Panc1 (cell line): ENCODE results near the gene FNDC8. TPM values are rescaled to one million over a fixed set of nuclear protein-coding genes. Genes with fewer than 3 reads are reported as not detected.

ENCODE experiments used
- ATAC-seq: fragments of 200-7000 bp; cut with Tn5 transposase; 2 replicates; pipeline ENCODE4 v1.9.1; 2020; ENCODE audit warnings: mild to moderate bottlenecking, moderate library complexity
- BruUV-seq: library from RNA; stranded (reverse); fragments of 400-500 nt; replicated peaks from 2 replicates; lab custom pipeline; 2021; lab: Mats Ljungman, UMichigan
- CTCF ChIA-PET: fragments of 300-600 bp; sonication (Branson Sonifier 250); formaldehyde crosslinking; loops from one replicate; lab custom pipeline; 2022; ENCODE audit warnings: antibody characterized with exemption; lab: Charles Lee
- POLR2A ChIA-PET: fragments of 300-600 bp; sonication (Branson Sonifier 250); formaldehyde crosslinking; loops from one replicate; lab custom pipeline; 2022; ENCODE audit warnings: antibody characterized with exemption; lab: Charles Lee
- DNase-seq: peaks from one replicate; pipeline ENCODE4 v3.0.0-alpha.2; 2010; ENCODE audit warnings: low read depth, low spot score
- H3K27ac ChIP-seq: 2 replicates; pipeline ENCODE4 v1.5.1; 2011; ENCODE audit warnings: mild to moderate bottlenecking, low read length, inconsistent platforms
- H3K27me3 ChIP-seq: fragments of 200-500 bp; sonication (Bioruptor generic); 2 replicates; pipeline ENCODE4 v1.6.0; 2014; ENCODE audit warnings: low read length, inconsistent platforms; ENCODE audit not compliant: control insufficient read depth, insufficient read depth
- H3K36me3 ChIP-seq: fragments of 200-500 bp; sonication (Bioruptor generic); 2 replicates; pipeline ENCODE4 v1.5.1; 2014; ENCODE audit warnings: inconsistent platforms, mild to moderate bottlenecking, low read length, moderate library complexity; ENCODE audit not compliant: control insufficient read depth, insufficient read depth
- H3K4me1 ChIP-seq: 2 replicates; pipeline ENCODE4 v1.5.1; 2011; ENCODE audit warnings: inconsistent platforms, mild to moderate bottlenecking, low read length, moderate library complexity; ENCODE audit not compliant: control insufficient read depth, insufficient read depth
- H3K4me3 ChIP-seq, 2 experiments: 2 replicates each; pipeline ENCODE4 v1.5.1; 2011 to 2012; ENCODE audit warnings: low read depth in 2 of 2, low read length in 2 of 2, mild to moderate bottlenecking in 2 of 2, inconsistent platforms in 1 of 2, moderate library complexity in 1 of 2
- H3K9me3 ChIP-seq: fragments of 200-500 bp; sonication (Bioruptor generic); 2 replicates; pipeline ENCODE4 v1.5.1; 2014; ENCODE audit warnings: low read depth, mild to moderate bottlenecking, inconsistent platforms, low read length, moderate library complexity; ENCODE audit not compliant: control insufficient read depth, insufficient read depth
- CTCF ChIP-seq: fragments of 450-650 bp; IDR thresholded peaks from 2 replicates; pipeline ENCODE4 v1.5.1; 2017; ENCODE audit warnings: mild to moderate bottlenecking
- POLR2AphosphoS5 ChIP-seq: IDR thresholded peaks from 2 replicates; pipeline ENCODE4 v1.6.1; 2012; ENCODE audit warnings: mild to moderate bottlenecking, low read depth, low read length, moderate library complexity
- SIN3A ChIP-seq: IDR thresholded peaks from 2 replicates; pipeline ENCODE4 v1.6.1; 2012; ENCODE audit warnings: low read depth, mild to moderate bottlenecking, low read length, moderate library complexity, borderline replicate concordance; ENCODE audit not compliant: insufficient read depth
- TCF7L2 ChIP-seq: IDR thresholded peaks from 2 replicates; pipeline ENCODE4 v1.6.1; 2011; ENCODE audit warnings: mild to moderate bottlenecking, low read depth, low read length, inconsistent platforms
- in situ Hi-C: cut with HindIII; loops from 2 replicates; pipeline ENCODE4 v1.10.0; 2016; ENCODE audit warnings: low sequenced_read_pairs, low pct_unique_long_range_greater_than_20kb
- intact Hi-C: fragments of 100-400 bp; cut with micrococcal nuclease; formaldehyde crosslinking; loops from one replicate; pipeline ENCODE4 v1.10.0; 2022; ENCODE audit not compliant: unreplicated experiment
- total RNA-seq: library from RNA; stranded (reverse); gene quantifications from one replicate; pipeline ENCODE4 v1.2.1, GENCODE V29; 2021; ENCODE audit not compliant: unreplicated experiment
- TF ChIP-seq, protein P1 (sequence below), 2 experiments: IDR thresholded peaks; 2 replicates each; pipeline ENCODE4 v1.6.1; 2011 to 2012; ENCODE audit warnings: low read depth in 2 of 2, control low read depth in 1 of 2, low read length in 1 of 2, mild to moderate bottlenecking in 1 of 2, moderate library complexity in 1 of 2; ENCODE audit not compliant: insufficient read depth in 1 of 2

FNDC8 gene
- total RNA-seq, 1 experiment from 2014 or later = not detected

- ChIA-PET CTCF (interaction anchor here (1.0 to 1.1 kb wide), 2 partner anchors 52 to 178 kb away, joined by 3 read pairs; no protein-coding TSS in a partner anchor), POLR2A (no interaction called here)
- in situ Hi-C loops = no loop called here
- H3K27ac ChIP-seq = no peak overlapping the region
- no peak for TF ChIP-seq TCF7L2
- TF ChIP-seq CTCF = no peak
- BruUV-seq = no TSS peak
- peak; percentile 37 for ATAC-seq
- DNase-seq = no peak
- 0 out of 2 replicates have a peak, but pooled peaks cover 4% of the 10 kb centered on the region for H3K36me3 ChIP-seq
- intact Hi-C loops = no loop called here
- peaks cover 4% of the 10 kb centered on the region; the same call in 1 of the 2 replicates for H3K4me1 ChIP-seq
- H3K27me3 ChIP-seq = no peaks in the 10 kb centered on the region
- H3K9me3 ChIP-seq = no peaks in the 10 kb centered on the region
- H3K4me3 ChIP-seq = peak overlapping the region; percentile 87
These were observed 21.0 kb downstream of the FNDC8 start for GRCh38 chr17:35142467-35142796.

- no peaks in the 10 kb centered on the region for H3K9me3 ChIP-seq
- H3K27ac ChIP-seq = no peak overlapping the region
- intact Hi-C loops (no loop called here), in situ Hi-C loops (no loop called here)
- DNase-seq (no peak), ATAC-seq (no peak)
- BruUV-seq = no TSS peak
- CTCF ChIA-PET = no interaction called here
- TF ChIP-seq TCF7L2 = no peak
- TF ChIP-seq CTCF = no peak
- TF ChIP-seq, protein P1, sequence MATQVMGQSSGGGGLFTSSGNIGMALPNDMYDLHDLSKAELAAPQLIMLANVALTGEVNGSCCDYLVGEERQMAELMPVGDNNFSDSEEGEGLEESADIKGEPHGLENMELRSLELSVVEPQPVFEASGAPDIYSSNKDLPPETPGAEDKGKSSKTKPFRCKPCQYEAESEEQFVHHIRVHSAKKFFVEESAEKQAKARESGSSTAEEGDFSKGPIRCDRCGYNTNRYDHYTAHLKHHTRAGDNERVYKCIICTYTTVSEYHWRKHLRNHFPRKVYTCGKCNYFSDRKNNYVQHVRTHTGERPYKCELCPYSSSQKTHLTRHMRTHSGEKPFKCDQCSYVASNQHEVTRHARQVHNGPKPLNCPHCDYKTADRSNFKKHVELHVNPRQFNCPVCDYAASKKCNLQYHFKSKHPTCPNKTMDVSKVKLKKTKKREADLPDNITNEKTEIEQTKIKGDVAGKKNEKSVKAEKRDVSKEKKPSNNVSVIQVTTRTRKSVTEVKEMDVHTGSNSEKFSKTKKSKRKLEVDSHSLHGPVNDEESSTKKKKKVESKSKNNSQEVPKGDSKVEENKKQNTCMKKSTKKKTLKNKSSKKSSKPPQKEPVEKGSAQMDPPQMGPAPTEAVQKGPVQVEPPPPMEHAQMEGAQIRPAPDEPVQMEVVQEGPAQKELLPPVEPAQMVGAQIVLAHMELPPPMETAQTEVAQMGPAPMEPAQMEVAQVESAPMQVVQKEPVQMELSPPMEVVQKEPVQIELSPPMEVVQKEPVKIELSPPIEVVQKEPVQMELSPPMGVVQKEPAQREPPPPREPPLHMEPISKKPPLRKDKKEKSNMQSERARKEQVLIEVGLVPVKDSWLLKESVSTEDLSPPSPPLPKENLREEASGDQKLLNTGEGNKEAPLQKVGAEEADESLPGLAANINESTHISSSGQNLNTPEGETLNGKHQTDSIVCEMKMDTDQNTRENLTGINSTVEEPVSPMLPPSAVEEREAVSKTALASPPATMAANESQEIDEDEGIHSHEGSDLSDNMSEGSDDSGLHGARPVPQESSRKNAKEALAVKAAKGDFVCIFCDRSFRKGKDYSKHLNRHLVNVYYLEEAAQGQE (IDR thresholded peaks at IDR 0.05; ENCODE audit: insufficient read depth in 1 of 2, low read depth in 2 of 2, low read length in 1 of 2) = no peak
- no peak for TF ChIP-seq SIN3A
- no peak for TF ChIP-seq POLR2AphosphoS5
- peaks cover 4% of the 10 kb centered on the region; the same call in 1 of the 2 replicates for H3K4me1 ChIP-seq
- H3K27me3 ChIP-seq = no peaks in the 10 kb centered on the region
- H3K36me3 ChIP-seq = no peaks in the 10 kb centered on the region
- no peak overlapping the region for H3K4me3 ChIP-seq
- POLR2A ChIA-PET = no interaction called here
These were observed 23.4 kb downstream of the FNDC8 start for GRCh38 chr17:35144840-35145239.
